ENCODE data around the gene LCLAT1.

The LCLAT1 gene

GRCh38 chr2:30527411-30527810 lies 80.4 kb downstream of the LCLAT1 start:
- no peak for DNase-seq

- no peak for DNase-seq
Measured at GRCh38 chr2:30527859-30528258, 80.8 kb downstream of the LCLAT1 start.

- no peak for DNase-seq
Measured at GRCh38 chr2:30530346-30530745, 83.3 kb downstream of the LCLAT1 start.

- DNase-seq = peak; percentile 21
Measured at GRCh38 chr2:30541680-30542079, 94.6 kb downstream of the LCLAT1 start.

GRCh38 chr2:30545875-30546274 lies 98.8 kb downstream of the LCLAT1 start:
- no peak for DNase-seq

GRCh38 chr2:30548386-30548785 lies 101.3 kb downstream of the LCLAT1 start:
- no peak for DNase-seq

- DNase-seq = no peak
Measured at GRCh38 chr2:30549096-30549495, 102.0 kb downstream of the LCLAT1 start.

GRCh38 chr2:30559544-30560275 lies 112.7 kb downstream of the LCLAT1 start:
- no peak for DNase-seq

- peak; percentile 12 for DNase-seq
Measured at GRCh38 chr2:30561349-30561748, 114.3 kb downstream of the LCLAT1 start.

- DNase-seq = no peak
Measured at GRCh38 chr2:30565851-30566358, 118.9 kb downstream of the LCLAT1 start.

GRCh38 chr2:30566631-30567030 lies 119.6 kb downstream of the LCLAT1 start:
- DNase-seq = no peak

GRCh38 chr2:30567317-30567716 lies 120.3 kb downstream of the LCLAT1 start:
- no peak for DNase-seq

GRCh38 chr2:30569946-30570345 lies 122.9 kb downstream of the LCLAT1 start:
- no peak for DNase-seq

- no peak for DNase-seq
Measured at GRCh38 chr2:30577151-30577550, 130.1 kb downstream of the LCLAT1 start.

- DNase-seq = no peak
Measured at GRCh38 chr2:30580391-30580790, 133.3 kb downstream of the LCLAT1 start.

- no peak for DNase-seq
Measured at GRCh38 chr2:30582521-30582920, 135.5 kb downstream of the LCLAT1 start.

GRCh38 chr2:30583204-30583749 lies 136.2 kb downstream of the LCLAT1 start:
- peak; percentile 27 for DNase-seq

GRCh38 chr2:30584116-30584515 lies 137.1 kb downstream of the LCLAT1 start:
- no peak for DNase-seq

GRCh38 chr2:30588994-30589393 lies 141.9 kb downstream of the LCLAT1 start:
- no peak for DNase-seq

GRCh38 chr2:30590407-30590806 lies 143.4 kb downstream of the LCLAT1 start:
- DNase-seq = no peak

GRCh38 chr2:30591186-30591585 lies 144.1 kb downstream of the LCLAT1 start:
- DNase-seq = no peak

- DNase-seq = no peak
Measured at GRCh38 chr2:30601375-30601774, 154.3 kb downstream of the LCLAT1 start.

GRCh38 chr2:30605197-30605596 lies 158.2 kb downstream of the LCLAT1 start:
- DNase-seq = no peak

- peak; percentile 60 for DNase-seq
Measured at GRCh38 chr2:30608643-30609042, 161.6 kb downstream of the LCLAT1 start.

- no peak for DNase-seq
Measured at GRCh38 chr2:30611583-30611982, 164.5 kb downstream of the LCLAT1 start.

Data from hematopoietic multipotent progenitor cell treated with erythropoietin and hydrocortisone succinate and interleukin-3 and kit ligand, for 6 days (in vitro differentiated cells).